WI38 (cell line): ENCODE results near the gene B4GALNT3.

ENCODE experiments used
- H3K4me3 ChIP-seq: 2 replicates; pipeline ENCODE4 v1.5.1; 2011; ENCODE audit warnings: low read depth, mild to moderate bottlenecking, control low read depth, low read length
- CTCF ChIP-seq: IDR thresholded peaks from 2 replicates; pipeline ENCODE4 v1.5.1; 2012; ENCODE audit warnings: low read depth, mild to moderate bottlenecking, control low read depth, low read length

Gene B4GALNT3

GRCh38 chr12:450438-450837, 9.3 kb upstream of the B4GALNT3 start:
- H3K4me3 ChIP-seq = no peak overlapping the region
- no peak for TF ChIP-seq CTCF

- no peak overlapping the region for H3K4me3 ChIP-seq
- no peak for TF ChIP-seq CTCF
Measured at GRCh38 chr12:452667-453210, 7.0 kb upstream of the B4GALNT3 start.

GRCh38 chr12:454833-455232, 4.9 kb upstream of the B4GALNT3 start:
- no peak for TF ChIP-seq CTCF
- H3K4me3 ChIP-seq = no peak overlapping the region

- no peak overlapping the region for H3K4me3 ChIP-seq
- TF ChIP-seq CTCF = no peak
Measured at GRCh38 chr12:455821-456220, 3.9 kb upstream of the B4GALNT3 start.

- no peak for TF ChIP-seq CTCF
- H3K4me3 ChIP-seq = no peak overlapping the region
Measured at GRCh38 chr12:457676-458075, 2.1 kb upstream of the B4GALNT3 start.

DNA sequence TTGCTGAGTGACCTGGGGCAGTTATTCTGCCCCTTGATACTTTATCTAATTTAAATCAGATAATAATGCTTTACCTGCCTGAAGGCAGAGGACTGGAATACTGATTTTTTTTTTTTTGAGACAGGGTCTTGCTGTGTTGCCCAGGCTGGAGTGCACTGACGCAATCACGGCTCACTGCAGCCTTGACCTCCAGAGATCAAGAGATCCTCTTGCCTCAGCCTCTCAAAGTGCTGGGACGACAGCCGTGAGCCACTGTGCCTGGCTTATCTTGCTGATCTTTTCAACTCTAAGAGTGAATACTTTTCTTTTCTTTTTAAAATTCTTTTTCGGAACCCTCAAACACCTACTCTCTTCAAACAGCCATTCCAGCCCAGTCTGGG, 699 bp upstream of the B4GALNT3 start:
- TF ChIP-seq CTCF = no peak

DNA sequence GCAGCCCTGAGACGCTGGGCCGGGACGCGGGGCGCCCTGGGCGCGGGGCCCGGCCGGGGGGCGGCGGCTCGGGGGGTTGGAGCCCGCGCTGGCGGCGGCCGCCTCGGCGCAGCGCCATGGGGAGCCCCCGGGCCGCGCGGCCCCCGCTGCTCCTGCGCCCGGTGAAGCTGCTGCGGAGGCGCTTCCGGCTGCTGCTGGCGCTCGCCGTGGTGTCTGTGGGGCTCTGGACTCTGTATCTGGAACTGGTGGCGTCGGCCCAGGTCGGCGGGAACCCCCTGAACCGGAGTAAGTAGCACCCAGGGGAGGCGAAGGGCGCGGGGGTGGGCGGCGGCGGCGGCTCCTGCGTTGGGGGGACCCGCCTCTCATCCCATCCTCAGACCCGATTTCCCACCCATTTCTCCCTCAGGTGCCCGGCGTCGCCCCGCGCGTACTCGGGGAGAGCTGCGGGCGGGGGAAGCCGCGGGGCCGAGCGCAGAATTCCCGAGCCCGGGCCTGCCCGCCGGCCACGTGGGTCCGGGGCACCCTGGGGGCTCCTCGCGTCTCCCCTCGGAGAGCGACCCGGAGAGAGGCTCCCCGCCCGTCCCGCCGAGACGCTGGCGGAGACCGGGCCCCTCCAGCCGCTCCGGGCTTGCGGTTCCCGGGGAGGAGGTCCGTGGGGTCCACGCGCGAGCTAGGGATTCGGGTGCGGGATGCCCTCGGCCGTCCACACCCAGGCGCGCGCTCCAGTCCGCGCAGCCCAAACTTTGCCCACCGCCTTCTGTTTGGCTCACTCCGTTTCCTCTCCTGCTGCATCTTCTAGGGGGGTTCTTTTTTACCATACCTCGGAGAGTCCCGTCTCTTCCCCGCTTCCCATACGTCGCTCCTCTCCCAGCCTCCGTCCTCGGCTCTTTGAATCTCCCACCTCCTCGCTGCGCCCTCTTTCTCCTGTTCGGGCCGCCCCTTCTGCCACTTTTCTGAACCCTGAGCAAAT, 807 bp downstream of the B4GALNT3 start:
- H3K4me3 ChIP-seq = peak overlapping the region; percentile 34
- no peak for TF ChIP-seq CTCF

More for the DNA sequence above, 699 bp upstream of the B4GALNT3 start:
- no peak overlapping the region for H3K4me3 ChIP-seq
